H1 (cell line): ENCODE data around the gene WHAMM. TPM values are rescaled to one million over a fixed set of nuclear protein-coding genes. Genes with fewer than 3 reads are reported as not detected.

Experiments
- CTCF ChIA-PET: fragments of 300-600 bp; sonication (Branson Sonifier 250); formaldehyde crosslinking; loops from one replicate; lab custom pipeline; 2021; ENCODE audit not compliant: partially characterized antibody; lab: Charles Lee
- POLR2A ChIA-PET: fragments of 300-600 bp; sonication (Branson Sonifier 250); formaldehyde crosslinking; loops from one replicate; lab custom pipeline; 2021; ENCODE audit warnings: inconsistent platforms; ENCODE audit not compliant: partially characterized antibody; lab: Charles Lee
- DNase-seq, 2 experiments: peaks; one replicate each; pipeline versions ENCODE4 v3.0.0 to v3.0.0-alpha.2; 2010 to 2022; ENCODE audit warnings: low spot score in 2 of 2, low read depth in 1 of 2, mixed read lengths in 1 of 2
- FAIRE-seq: peaks from 2 replicates; lab custom pipeline; 2011; peaks lifted over from hg19 to GRCh38; lab: Jason Lieb, UNC
- H2AFZ ChIP-seq: 2 replicates; pipeline ENCODE4 v1.8.1; 2012; ENCODE audit warnings: low read length, inconsistent platforms
- H2AK5ac ChIP-seq: 2 replicates; pipeline ENCODE4 v1.6.1; 2013; ENCODE audit warnings: low read depth, low read length
- H2BK120ac ChIP-seq: replicated peaks from 2 replicates; pipeline ENCODE3; 2013; ENCODE audit warnings: low read depth, low read length, inconsistent platforms
- H2BK12ac ChIP-seq: 2 replicates; pipeline ENCODE4 v1.6.1; 2013; ENCODE audit warnings: low read depth, low read length
- H2BK15ac ChIP-seq: 2 replicates; pipeline ENCODE4 v1.6.1; 2013; ENCODE audit warnings: low read length
- H2BK20ac ChIP-seq: 2 replicates; pipeline ENCODE4 v1.6.1; 2013; ENCODE audit warnings: low read length
- H2BK5ac ChIP-seq: 2 replicates; pipeline ENCODE4 v1.6.1; 2013; ENCODE audit warnings: low read depth, low read length
- H3K14ac ChIP-seq: 2 replicates; pipeline ENCODE4 v1.6.1; 2013; ENCODE audit warnings: inconsistent platforms; ENCODE audit not compliant: insufficient read length
- H3K18ac ChIP-seq: 2 replicates; pipeline ENCODE4 v1.6.1; 2013; ENCODE audit warnings: low read length; ENCODE audit errors: extremely low read depth
- H3K23ac ChIP-seq: 2 replicates; pipeline ENCODE4 v1.6.1; 2013; ENCODE audit warnings: inconsistent platforms; ENCODE audit not compliant: insufficient read length
- H3K23me2 ChIP-seq: 2 replicates; pipeline ENCODE4 v1.6.1; 2013; ENCODE audit warnings: low read depth, low read length
- H3K27ac ChIP-seq: 2 replicates; pipeline ENCODE4 v1.6.1; 2011; ENCODE audit warnings: low read depth, low read length, inconsistent platforms
- H3K27me3 ChIP-seq, 4 experiments: replicated peaks in 1 of 4; 1 replicate in 1 of 4; 2 replicates in 3 of 4; pipeline versions ENCODE4 v1.6.1 to v1.8.1; 2011 to 2013; ENCODE audit warnings: low read length in 3 of 4, mild to moderate bottlenecking in 3 of 4, inconsistent platforms in 2 of 4, mixed read lengths in 2 of 4, moderate library complexity in 1 of 4; ENCODE audit not compliant: control insufficient read depth in 3 of 4, insufficient read depth in 3 of 4; ENCODE audit errors: extremely low read depth in 1 of 4
- H3K36me3 ChIP-seq, 4 experiments: 2 replicates each; pipeline versions ENCODE4 v1.6.1 to v1.8.1; 2011 to 2013; ENCODE audit warnings: mild to moderate bottlenecking in 4 of 4, low read length in 3 of 4, moderate library complexity in 2 of 4, control low read depth in 1 of 4, inconsistent platforms in 1 of 4; ENCODE audit not compliant: insufficient read depth in 4 of 4, control insufficient read depth in 2 of 4
- H3K4ac ChIP-seq: replicated peaks from 2 replicates; pipeline ENCODE3; 2013; ENCODE audit warnings: low read length, low read depth, mixed read lengths, inconsistent platforms; ENCODE audit not compliant: insufficient read length
- H3K4me1 ChIP-seq, 4 experiments: replicated peaks in 1 of 4; 1 replicate in 1 of 4; 2 replicates in 3 of 4; pipeline versions ENCODE4 v1.6.1 to v1.8.1; 2011 to 2013; ENCODE audit warnings: low read length in 3 of 4, inconsistent platforms in 2 of 4, mixed read lengths in 1 of 4; ENCODE audit not compliant: insufficient read depth in 4 of 4, control insufficient read depth in 3 of 4
- H3K4me2 ChIP-seq, 2 experiments: 2 replicates each; pipeline versions ENCODE4 v1.6.1 to v1.8.1; 2011 to 2013; ENCODE audit warnings: low read depth in 2 of 2, low read length in 2 of 2, control low read depth in 1 of 2, inconsistent platforms in 1 of 2, mild to moderate bottlenecking in 1 of 2; ENCODE audit not compliant: insufficient read depth in 1 of 2
- H3K4me3 ChIP-seq, 4 experiments: fragments of 200-600, 300-600 bp in 1 of 4; sonication (generic), shearing (Covaris generic), sonication (Bioruptor Twin) in 1 of 4; 2 replicates each; pipeline versions ENCODE4 v1.5.1 to v1.8.1; 2011 to 2016; ENCODE audit warnings: low read length in 4 of 4, low read depth in 3 of 4, control low read depth in 2 of 4, inconsistent platforms in 2 of 4, mild to moderate bottlenecking in 2 of 4, mixed read lengths in 1 of 4, moderate library complexity in 1 of 4; ENCODE audit not compliant: insufficient read depth in 2 of 4; ENCODE audit errors: extremely low read depth in 1 of 4
- H3K56ac ChIP-seq: replicated peaks from 2 replicates; pipeline ENCODE3; 2013; ENCODE audit warnings: low read depth, mild to moderate bottlenecking, mixed read lengths, low read length, inconsistent platforms; ENCODE audit not compliant: insufficient read length
- H3K79me1 ChIP-seq: 2 replicates; pipeline ENCODE4 v1.6.1; 2013; ENCODE audit warnings: low read depth, low read length, control low read depth
- H3K79me2 ChIP-seq, 2 experiments: 2 replicates each; pipeline versions ENCODE4 v1.6.1 to v1.8.1; 2012 to 2013; ENCODE audit warnings: low read length in 2 of 2, mild to moderate bottlenecking in 2 of 2, inconsistent platforms in 1 of 2; ENCODE audit not compliant: insufficient read depth in 2 of 2, control insufficient read depth in 1 of 2
- H3K9ac ChIP-seq, 4 experiments: replicated peaks in 1 of 4; 1 replicate in 1 of 4; 2 replicates in 3 of 4; pipeline versions ENCODE4 v1.6.1 to v1.8.1; 2011 to 2013; ENCODE audit warnings: low read depth in 3 of 4, low read length in 3 of 4, control low read depth in 2 of 4, mild to moderate bottlenecking in 2 of 4, moderate library complexity in 2 of 4, inconsistent platforms in 1 of 4; ENCODE audit errors: extremely low read depth in 1 of 4
- H3K9me3 ChIP-seq, 2 experiments: 2 replicates each; pipeline versions ENCODE4 v1.6.1 to v1.8.1; 2012 to 2013; ENCODE audit warnings: mild to moderate bottlenecking in 2 of 2, moderate library complexity in 2 of 2, control low read depth in 1 of 2, inconsistent platforms in 1 of 2, low read depth in 1 of 2, low read length in 1 of 2, mixed read lengths in 1 of 2; ENCODE audit not compliant: insufficient read depth in 2 of 2
- H4K20me1 ChIP-seq, 2 experiments: replicated peaks in 1 of 2; 2 replicates each; pipeline versions ENCODE3 to v1.8.1; 2011 to 2013; ENCODE audit warnings: inconsistent platforms in 2 of 2, low read length in 2 of 2, mild to moderate bottlenecking in 1 of 2; ENCODE audit not compliant: insufficient read depth in 2 of 2, control insufficient read depth in 1 of 2
- H4K5ac ChIP-seq: 2 replicates; pipeline ENCODE4 v1.6.1; 2013; ENCODE audit warnings: low read length, low read depth, mixed read lengths, inconsistent platforms; ENCODE audit not compliant: insufficient read length
- H4K8ac ChIP-seq: 2 replicates; pipeline ENCODE4 v1.8.0; 2013; ENCODE audit warnings: mild to moderate bottlenecking, moderate library complexity, low read length, inconsistent platforms; ENCODE audit not compliant: insufficient read depth; ENCODE audit errors: extremely low read depth
- H4K91ac ChIP-seq: replicated peaks from 2 replicates; pipeline ENCODE3; 2013; ENCODE audit warnings: low read length, mixed read lengths, inconsistent platforms; ENCODE audit not compliant: insufficient read length
- CTBP2 ChIP-seq: IDR thresholded peaks from 2 replicates; pipeline ENCODE4 v1.7.0; 2011; ENCODE audit warnings: borderline replicate concordance, mild to moderate bottlenecking, moderate library complexity, mixed read lengths, low read length; ENCODE audit not compliant: insufficient read depth, insufficient read length
- EZH2 ChIP-seq: fragments of 200-600 bp; sonication (generic); IDR thresholded peaks from 2 replicates; pipeline ENCODE4 v1.7.1; 2012; ENCODE audit warnings: low read depth, mild to moderate bottlenecking, moderate library complexity, low read length, inconsistent platforms; ENCODE audit not compliant: severe bottlenecking
- NRF1 ChIP-seq: IDR thresholded peaks from 2 replicates; pipeline ENCODE4 v1.6.1; 2011; ENCODE audit warnings: mild to moderate bottlenecking, low read depth, low read length, improper control_type of control experiment
- SP1 ChIP-seq: IDR thresholded peaks from 2 replicates; pipeline ENCODE4 v1.6.1; 2011; ENCODE audit warnings: low read depth, low read length
- WGBS, 2 experiments: shearing (Covaris generic) in 1 of 2; methylation state at CpG; one replicate each; pipeline versions ENCODE4 v1.1.6 to v1.1.7; 2013 to 2015; ENCODE audit warnings: low lambda C conversion rate in 2 of 2, mixed read lengths in 2 of 2, inconsistent platforms in 1 of 2, low coverage in 1 of 2, missing lambda C conversion rate in 1 of 2; ENCODE audit not compliant: insufficient replicate concordance in 2 of 2, insufficient coverage in 1 of 2, insufficient read length in 1 of 2; ENCODE audit errors: extremely low coverage in 1 of 2, missing lambda C conversion rate in 1 of 2; 5-methylcytosine and 5-hydroxymethylcytosine counted together
- polyA plus RNA-seq, 7 experiments: library from polyadenylated mRNA; depleted of rRNA in 3 of 7; stranded (reverse) in 5 of 7; unstranded in 2 of 7; fragments of >200 nt in 5 of 7; fragments of 200-250 nt in 2 of 7; gene quantifications; 1 replicate in 5 of 7; 2 replicates in 1 of 7; 4 replicates in 1 of 7; pipeline versions ENCODE4 v1.2.1 to v1.2.3, GENCODE V29; 2011 to 2013; ENCODE audit warnings: missing spikeins in 2 of 7, mixed read lengths in 2 of 7
- total RNA-seq: library from RNA; stranded (reverse); fragmentation: NEBNext Ultra II Directional; extraction: Animal tissue kit (Norgen Biotek cat#: 25700); gene quantifications from 2 replicates; pipeline ENCODE4 v1.2.1, GENCODE V29; 2021

The WHAMM gene
- total and polyA plus RNA-seq, 2 of the 8 experiments (the other 6 are each of a cell fraction or from before 2014, with no cell fraction given) = 1.1 to 3.3 TPM

GRCh38 chr15:82802497-82802896 lies 6.9 kb upstream of the WHAMM start:
- Histone ChIP-seq H3K79me1 (no peaks in the 10 kb centered on the region), H4K5ac (no peak overlapping the region), H3K27ac (no peak overlapping the region), H2BK5ac (no peak overlapping the region), H3K14ac (no peak overlapping the region), H3K4me2 (no peak overlapping the region), H2BK120ac (no peak overlapping the region), H3K23me2 (no peaks in the 10 kb centered on the region; the same call in 1 of the 2 replicates), H3K27me3 (peaks cover 0 to 4% (median 0%) of the 10 kb centered on the region in 4 experiments; a peak in 3 of 7 replicates), H3K9ac (no peak overlapping the region), H2BK20ac (no peak overlapping the region), H3K56ac (no peak overlapping the region), H4K8ac (no peak overlapping the region), H3K4ac (no peak overlapping the region), H2BK12ac (no peak overlapping the region), H3K36me3 (no peaks in the 10 kb centered on the region), H2BK15ac (no peak overlapping the region), H3K23ac (no peak overlapping the region), H3K4me1 (no peaks in the 10 kb centered on the region), H2AK5ac (no peak overlapping the region), H3K9me3 (no peaks in the 10 kb centered on the region), H3K4me3 (no peak overlapping the region), H3K79me2 (no peaks in the 10 kb centered on the region), H4K91ac (no peak overlapping the region), H2AFZ (no peak overlapping the region), H3K18ac (no peak overlapping the region), H4K20me1 (no peaks in the 10 kb centered on the region)
- WGBS, 2 experiments = 80% methylated on average over 1 of the region's 1 CpG; no CpG with 5 or more reads in 1 of the 2 experiments
- ChIA-PET POLR2A (no interaction called here), CTCF (interaction anchor here (0.6 to 1.2 kb wide), 3 partner anchors 18 to 228 kb away, joined by 3 to 4 read pairs (median 3); no protein-coding TSS in a partner anchor)
- DNase-seq = no peak
- TF ChIP-seq SP1 = no peak
- TF ChIP-seq CTBP2 = no peak
- TF ChIP-seq EZH2 = no peak
- TF ChIP-seq NRF1 = no peak
- no peak for FAIRE-seq
